Measurements from ENCODE around the gene PRSS1. TPM values are rescaled to one million over a fixed set of nuclear protein-coding genes. Genes with fewer than 3 reads are reported as not detected.

The PRSS1 gene
- total and polyA plus RNA-seq, 2 experiments from 2014 or later, result not detected

DNA sequence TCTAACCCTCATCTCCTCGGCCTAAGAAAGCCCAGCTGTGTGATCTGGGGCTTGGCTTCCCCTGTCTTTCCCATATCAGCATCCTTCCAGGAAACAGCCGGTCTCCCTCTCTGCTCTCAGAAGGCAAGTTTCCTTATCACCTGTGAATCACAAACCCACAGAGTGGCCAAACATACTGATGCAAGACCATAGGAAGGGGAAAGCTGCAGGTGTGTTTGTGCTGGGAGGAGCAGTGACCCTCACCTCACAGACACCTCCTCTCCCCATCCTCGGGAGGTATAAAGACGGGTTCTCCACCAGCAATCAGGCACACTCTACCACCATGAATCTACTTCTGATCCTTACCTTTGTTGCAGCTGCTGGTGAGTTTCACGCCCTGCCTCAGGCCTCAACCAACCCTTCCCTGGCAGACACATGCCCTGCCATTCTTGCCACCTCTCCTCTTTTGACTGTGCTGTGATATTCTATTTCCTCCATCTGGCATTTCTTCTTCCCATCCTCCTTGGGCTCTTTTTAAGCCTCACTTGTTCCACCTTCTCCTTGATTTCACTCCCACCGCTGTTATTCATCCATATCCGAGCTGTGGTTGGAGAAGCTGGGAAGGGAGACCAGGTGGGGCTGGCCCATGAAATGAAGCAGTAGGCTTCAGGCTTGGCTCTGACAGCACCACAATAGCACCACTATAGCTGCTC is 21.5 kb downstream of the PRSS1 start, which contains the start of gene PRSS2:
Gene PRSS2 (plus strand): TSS at position 310 of the 692 bp plus-strand sequence. CDS start 13 bp downstream, at position 323.
- H3K4me3 ChIP-seq, result no peak within 1 kb of the TSS
- no peak for DNase-seq (ENCODE audit: low read depth in 1 of 2, low spot score in 1 of 2)
- H3K27me3 ChIP-seq, result no peaks in the 10 kb centered on the region
- no peak within 1 kb of the TSS for H3K27ac ChIP-seq
- no peaks in the 10 kb centered on the region for H3K36me3 ChIP-seq
- no peaks in the 10 kb centered on the region for H3K9me3 ChIP-seq (ENCODE audit: low read depth)
- TF ChIP-seq, protein P1, sequence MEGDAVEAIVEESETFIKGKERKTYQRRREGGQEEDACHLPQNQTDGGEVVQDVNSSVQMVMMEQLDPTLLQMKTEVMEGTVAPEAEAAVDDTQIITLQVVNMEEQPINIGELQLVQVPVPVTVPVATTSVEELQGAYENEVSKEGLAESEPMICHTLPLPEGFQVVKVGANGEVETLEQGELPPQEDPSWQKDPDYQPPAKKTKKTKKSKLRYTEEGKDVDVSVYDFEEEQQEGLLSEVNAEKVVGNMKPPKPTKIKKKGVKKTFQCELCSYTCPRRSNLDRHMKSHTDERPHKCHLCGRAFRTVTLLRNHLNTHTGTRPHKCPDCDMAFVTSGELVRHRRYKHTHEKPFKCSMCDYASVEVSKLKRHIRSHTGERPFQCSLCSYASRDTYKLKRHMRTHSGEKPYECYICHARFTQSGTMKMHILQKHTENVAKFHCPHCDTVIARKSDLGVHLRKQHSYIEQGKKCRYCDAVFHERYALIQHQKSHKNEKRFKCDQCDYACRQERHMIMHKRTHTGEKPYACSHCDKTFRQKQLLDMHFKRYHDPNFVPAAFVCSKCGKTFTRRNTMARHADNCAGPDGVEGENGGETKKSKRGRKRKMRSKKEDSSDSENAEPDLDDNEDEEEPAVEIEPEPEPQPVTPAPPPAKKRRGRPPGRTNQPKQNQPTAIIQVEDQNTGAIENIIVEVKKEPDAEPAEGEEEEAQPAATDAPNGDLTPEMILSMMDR (IDR thresholded peaks at IDR 0.05; ENCODE audit: low read depth, low read length), result no peak
- H3K4me1 ChIP-seq (ENCODE audit: low read depth), result no peaks in the 10 kb centered on the region

DNA sequence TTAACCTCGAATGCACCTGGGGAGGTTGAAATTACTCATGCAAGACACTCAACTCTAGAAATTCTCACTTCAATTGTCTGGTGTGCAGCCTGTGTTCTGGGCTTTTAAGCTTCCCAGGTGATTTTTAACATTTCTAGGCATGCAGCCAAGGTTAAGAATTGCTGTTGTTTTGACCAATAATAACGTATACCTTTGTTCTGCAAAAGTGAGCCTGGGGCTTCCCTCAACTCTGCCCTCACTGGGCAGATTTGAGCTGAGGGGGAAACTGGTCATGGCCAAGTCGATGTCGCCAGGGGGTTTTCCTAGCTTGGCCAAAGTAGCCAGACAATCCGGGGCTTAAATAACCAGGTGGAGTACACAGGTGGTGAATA is 22.1 kb downstream of the PRSS1 start:
- no peak overlapping the region for H3K27ac ChIP-seq

DNA sequence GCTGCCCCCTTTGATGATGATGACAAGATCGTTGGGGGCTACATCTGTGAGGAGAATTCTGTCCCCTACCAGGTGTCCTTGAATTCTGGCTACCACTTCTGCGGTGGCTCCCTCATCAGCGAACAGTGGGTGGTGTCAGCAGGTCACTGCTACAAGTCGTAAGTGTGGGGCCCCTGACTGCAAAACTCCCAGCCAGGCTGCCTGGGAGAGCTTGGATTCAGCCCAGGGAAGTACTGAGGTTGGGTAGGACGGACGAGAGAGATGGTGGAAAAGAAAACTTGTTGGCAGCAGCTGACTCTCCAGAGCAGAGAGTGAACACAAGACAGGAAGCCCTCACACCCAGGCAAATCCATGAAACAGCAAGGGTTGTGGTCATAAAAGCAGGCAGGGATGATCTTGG is 22.8 kb downstream of the PRSS1 start:
- TF ChIP-seq, protein P1 (IDR thresholded peaks at IDR 0.05; ENCODE audit: low read depth, low read length), result no peak

More for the DNA sequence above, 22.1 kb downstream of the PRSS1 start:
- Histone ChIP-seq H3K9me3 (ENCODE audit: low read depth) (no peaks in the 10 kb centered on the region), H3K4me3 (no peak overlapping the region), H3K27me3 (no peaks in the 10 kb centered on the region), H3K4me1 (ENCODE audit: low read depth) (no peaks in the 10 kb centered on the region), H3K36me3 (no peaks in the 10 kb centered on the region)
- no peak for DNase-seq (ENCODE audit: low read depth in 1 of 2, low spot score in 1 of 2)
- TF ChIP-seq, protein P1 (IDR thresholded peaks at IDR 0.05; ENCODE audit: low read depth, low read length), result no peak

DNA sequence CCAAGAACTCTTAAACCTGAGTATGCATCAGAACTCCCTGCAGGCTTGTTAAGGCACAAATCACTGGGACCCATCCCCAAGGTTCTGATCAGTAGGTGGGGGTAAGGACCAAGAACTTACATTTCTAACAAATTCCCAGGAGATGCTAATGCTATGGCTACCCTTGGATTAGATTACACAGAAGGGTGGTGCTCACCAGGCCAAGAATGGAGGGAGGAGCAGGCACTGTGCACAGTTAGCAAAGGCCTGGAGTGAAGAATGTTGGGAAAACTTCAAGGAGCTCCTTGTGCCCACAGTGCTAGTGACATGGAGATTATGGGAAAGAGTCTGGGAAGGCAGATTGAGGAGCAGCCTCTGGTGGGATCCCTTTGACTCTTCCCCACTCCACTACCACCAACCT is 23.4 kb downstream of the PRSS1 start:
- H3K4me3 ChIP-seq, result no peak overlapping the region
- no peaks in the 10 kb centered on the region for H3K27me3 ChIP-seq
- H3K36me3 ChIP-seq, result no peaks in the 10 kb centered on the region
- H3K9me3 ChIP-seq (ENCODE audit: low read depth), result no peaks in the 10 kb centered on the region
- DNase-seq (ENCODE audit: low read depth in 1 of 2, low spot score in 1 of 2), result no peak
- no peak overlapping the region for H3K27ac ChIP-seq
- no peaks in the 10 kb centered on the region for H3K4me1 ChIP-seq (ENCODE audit: low read depth)
- TF ChIP-seq, protein P1 (IDR thresholded peaks at IDR 0.05; ENCODE audit: low read depth, low read length), result no peak

More for the DNA sequence above, 22.8 kb downstream of the PRSS1 start:
- no peaks in the 10 kb centered on the region for H3K4me1 ChIP-seq (ENCODE audit: low read depth)
- no peaks in the 10 kb centered on the region for H3K27me3 ChIP-seq
- H3K4me3 ChIP-seq, result no peak overlapping the region
- no peaks in the 10 kb centered on the region for H3K36me3 ChIP-seq
- H3K27ac ChIP-seq, result no peak overlapping the region
- no peaks in the 10 kb centered on the region for H3K9me3 ChIP-seq (ENCODE audit: low read depth)
- peak in 1 of 2 donors; percentile 27 for DNase-seq (ENCODE audit: low read depth in 1 of 2, low spot score in 1 of 2)

DNA sequence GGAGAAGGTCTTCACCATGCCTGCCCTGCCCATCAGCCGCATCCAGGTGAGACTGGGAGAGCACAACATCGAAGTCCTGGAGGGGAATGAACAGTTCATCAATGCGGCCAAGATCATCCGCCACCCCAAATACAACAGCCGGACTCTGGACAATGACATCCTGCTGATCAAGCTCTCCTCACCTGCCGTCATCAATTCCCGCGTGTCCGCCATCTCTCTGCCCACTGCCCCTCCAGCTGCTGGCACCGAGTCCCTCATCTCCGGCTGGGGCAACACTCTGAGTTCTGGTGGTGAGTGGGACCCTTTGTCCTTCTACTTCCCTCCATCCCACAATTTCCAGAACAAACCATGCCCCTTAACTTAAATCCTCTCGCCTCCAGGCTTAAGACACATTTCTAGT is 24.0 kb downstream of the PRSS1 start:
- H3K36me3 ChIP-seq, result no peaks in the 10 kb centered on the region
- H3K9me3 ChIP-seq (ENCODE audit: low read depth), result no peaks in the 10 kb centered on the region
- H3K27ac ChIP-seq, result no peak overlapping the region
- TF ChIP-seq, protein P1 (IDR thresholded peaks at IDR 0.05; ENCODE audit: low read depth, low read length), result no peak
- DNase-seq (ENCODE audit: low read depth in 1 of 2, low spot score in 1 of 2), result no peak
- no peak overlapping the region for H3K4me3 ChIP-seq
- no peaks in the 10 kb centered on the region for H3K4me1 ChIP-seq (ENCODE audit: low read depth)
- no peaks in the 10 kb centered on the region for H3K27me3 ChIP-seq

Measured in cardiac muscle cell (in vitro differentiated cells and primary cell).